ENCODE data around the gene PUS10.

PUS10 gene

DNA sequence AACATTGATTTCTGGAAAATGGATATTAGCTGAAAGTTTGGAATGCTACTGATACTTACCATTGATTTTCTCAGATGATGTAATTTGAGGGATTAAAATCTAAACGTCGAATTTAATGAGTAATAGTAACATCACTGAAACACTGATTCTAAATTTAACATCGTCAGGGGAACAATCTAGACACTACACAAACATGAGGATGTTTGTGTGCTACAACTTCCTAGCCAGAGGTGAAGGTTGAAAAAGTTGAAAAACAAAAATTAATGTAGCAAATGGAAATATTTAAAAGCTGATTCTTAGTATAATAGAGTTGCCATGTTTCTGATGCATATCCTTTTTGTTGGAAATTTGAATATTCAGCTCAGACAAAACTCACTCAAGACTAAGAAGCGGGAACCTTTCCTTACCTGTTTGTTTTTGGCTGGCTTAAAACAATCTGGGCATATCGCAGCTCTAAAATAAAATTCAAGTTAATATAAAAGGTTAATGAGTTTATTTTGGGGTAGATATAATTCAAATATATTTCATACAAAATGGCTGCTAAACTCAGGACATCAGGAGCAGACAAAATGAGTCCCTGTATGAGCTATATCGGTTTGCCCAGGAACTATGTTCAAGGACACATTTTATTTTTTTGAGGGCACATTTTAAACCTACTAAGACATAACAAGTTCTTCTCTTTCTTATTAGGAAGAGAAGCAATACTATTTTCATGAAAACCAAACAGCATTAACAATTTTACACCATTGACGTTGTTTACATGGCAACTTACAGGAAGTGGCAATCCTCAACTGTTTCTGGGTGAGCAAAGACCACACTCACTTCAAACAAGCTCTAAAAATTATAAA lies 53.2 kb downstream of the PUS10 start:
- in situ Hi-C loops (cut with MboI; ENCODE audit: low pct_unique_long_range_greater_than_20kb, low sequenced_read_pairs, unreplicated experiment), result no loop called here
- no peak for TF ChIP-seq CTCF (IDR thresholded peaks at IDR 0.05; ENCODE audit: extremely low read depth, insufficient read depth, missing control alignments)
- DNase-seq (ENCODE audit: low spot score), result no peak

DNA sequence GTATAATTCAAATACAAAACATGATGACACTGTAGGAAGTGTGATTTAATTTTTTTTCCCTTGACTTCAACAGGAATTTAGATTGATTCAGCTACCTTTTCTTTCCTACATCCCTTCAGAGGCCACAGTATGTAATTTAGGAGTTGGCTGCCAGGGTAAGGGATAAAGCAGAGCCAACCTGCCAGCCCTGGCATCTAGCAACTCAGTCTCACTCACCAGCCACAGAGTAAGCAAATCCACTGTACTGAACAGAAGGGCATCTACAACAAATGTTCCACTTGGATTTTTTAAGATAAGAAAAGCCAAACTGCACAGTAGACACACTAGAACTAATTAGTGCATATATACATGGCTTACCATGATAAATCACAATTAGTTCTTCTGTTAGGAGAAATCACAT lies 54.9 kb downstream of the PUS10 start:
- in situ Hi-C loops (cut with MboI; ENCODE audit: low pct_unique_long_range_greater_than_20kb, low sequenced_read_pairs, unreplicated experiment), result no loop called here
- DNase-seq (ENCODE audit: low spot score), result no peak
- no peak for TF ChIP-seq CTCF (IDR thresholded peaks at IDR 0.05; ENCODE audit: extremely low read depth, insufficient read depth, missing control alignments)

- no peak for TF ChIP-seq CTCF (IDR thresholded peaks at IDR 0.05; ENCODE audit: extremely low read depth, insufficient read depth, missing control alignments)
- in situ Hi-C loops (cut with MboI; ENCODE audit: low pct_unique_long_range_greater_than_20kb, low sequenced_read_pairs, unreplicated experiment), result no loop called here
- no peak for DNase-seq (ENCODE audit: low spot score)
Measured at GRCh38 chr2:60962528-60962927, 55.5 kb downstream of the PUS10 start.

DNA sequence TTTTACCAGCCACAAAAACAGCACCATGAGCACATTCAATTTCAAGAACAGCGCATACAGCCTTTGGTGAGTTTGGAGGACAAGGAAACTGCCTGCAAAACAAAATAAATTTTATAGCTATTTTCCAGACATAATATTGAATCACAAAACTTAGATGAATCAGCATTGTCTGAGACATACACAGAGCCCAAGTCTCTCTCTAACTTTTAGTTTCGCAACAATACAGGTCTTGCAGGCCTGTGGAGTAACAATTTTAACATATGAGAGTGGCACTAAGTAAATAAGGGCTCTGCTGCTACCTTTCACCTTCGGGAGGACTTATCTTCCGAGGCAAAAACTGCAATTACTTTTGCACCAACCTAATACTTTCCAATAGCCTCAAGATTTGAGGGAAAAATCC lies 56.6 kb downstream of the PUS10 start:
- TF ChIP-seq CTCF (IDR thresholded peaks at IDR 0.05; ENCODE audit: extremely low read depth, insufficient read depth, missing control alignments), result no peak
- DNase-seq (ENCODE audit: low spot score), result no peak
- in situ Hi-C loops (cut with MboI; ENCODE audit: low pct_unique_long_range_greater_than_20kb, low sequenced_read_pairs, unreplicated experiment), result no loop called here

DNA sequence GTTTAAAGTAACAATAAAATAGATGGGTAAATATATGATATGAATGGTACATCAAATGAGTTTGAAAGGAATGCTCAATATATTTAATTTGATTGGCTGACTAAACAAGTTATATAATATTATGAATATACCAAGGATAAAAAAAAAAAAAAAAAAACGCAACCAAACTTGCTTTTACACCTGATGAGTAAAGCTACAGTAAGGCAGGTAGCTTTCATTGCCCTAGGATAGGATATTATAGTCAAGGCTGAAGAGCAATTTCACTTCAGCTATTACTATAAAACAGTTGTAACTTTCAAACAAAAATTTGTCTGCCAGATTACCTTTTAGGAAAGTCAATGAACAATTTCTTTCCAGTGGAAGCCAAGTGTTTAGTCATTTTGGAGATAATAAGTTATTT lies 57.3 kb downstream of the PUS10 start:
- in situ Hi-C loops (cut with MboI; ENCODE audit: low pct_unique_long_range_greater_than_20kb, low sequenced_read_pairs, unreplicated experiment), result no loop called here
- TF ChIP-seq CTCF (IDR thresholded peaks at IDR 0.05; ENCODE audit: extremely low read depth, insufficient read depth, missing control alignments), result no peak
- DNase-seq (ENCODE audit: low spot score), result no peak

- DNase-seq (ENCODE audit: low spot score), result no peak
- TF ChIP-seq CTCF (IDR thresholded peaks at IDR 0.05; ENCODE audit: extremely low read depth, insufficient read depth, missing control alignments), result no peak
Measured at GRCh38 chr2:60959501-60959900, 58.6 kb downstream of the PUS10 start.

More at GRCh38 chr2:60959501-60959900, 58.6 kb downstream of the PUS10 start:
- in situ Hi-C loops (cut with MboI; ENCODE audit: low pct_unique_long_range_greater_than_20kb, low sequenced_read_pairs, unreplicated experiment), result no loop called here

Data from GM13977 (cell line).